ENCODE results near the gene SHISA6. TPM values are rescaled to one million over a fixed set of nuclear protein-coding genes. Genes with fewer than 3 reads are reported as not detected.

SHISA6 gene
- total RNA-seq, 4 donors from 2014 or later, result under 0.01 to 0.88 (median 0.26) TPM

- TF ChIP-seq POLR2A (IDR thresholded peaks at IDR 0.05), result no peak
- no peak for TF ChIP-seq CTCF (IDR thresholded peaks at IDR 0.05)
- DNase-seq, result no peak
- no peaks in the 10 kb centered on the region for H3K36me3 ChIP-seq
- intact Hi-C loops (cut with DNase I), result no loop called here
- no peaks in the 10 kb centered on the region for H3K4me1 ChIP-seq
- no peak overlapping the region for H3K4me3 ChIP-seq (replicated peaks in 1 of 3)
- 61 to 64% methylated on average over 15 of the region's 15 CpGs for WGBS, 2 donors
- H3K9me3 ChIP-seq, result no peaks in the 10 kb centered on the region
- H3K27me3 ChIP-seq, result no peaks in the 10 kb centered on the region
- no peak overlapping the region for H3K27ac ChIP-seq
These were observed 37.4 kb downstream of the SHISA6 start for GRCh38 chr17:11278186-11278991.

DNA sequence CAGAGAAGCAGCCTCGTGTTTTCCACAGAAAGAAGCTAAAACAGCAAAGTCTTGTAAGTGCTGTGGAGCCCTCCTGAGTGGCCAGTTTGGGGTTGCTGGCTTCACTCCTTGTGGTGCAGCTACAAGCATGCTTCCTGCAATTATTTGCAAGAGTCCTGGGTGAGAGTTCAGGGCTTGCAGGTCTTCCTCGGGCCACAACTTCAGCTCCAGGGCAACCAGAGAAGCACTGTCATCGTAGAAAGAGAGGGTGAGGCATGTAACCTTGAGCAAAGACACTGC is 37.9 kb downstream of the SHISA6 start:
- no peak for DNase-seq
- WGBS, 2 donors, result 49 to 61% methylated on average over 3 of the region's 3 CpGs
- TF ChIP-seq POLR2A (IDR thresholded peaks at IDR 0.05), result no peak
- no peak for TF ChIP-seq CTCF (IDR thresholded peaks at IDR 0.05)
- H3K4me1 ChIP-seq, result no peaks in the 10 kb centered on the region
- no peak overlapping the region for H3K27ac ChIP-seq
- H3K27me3 ChIP-seq, result no peaks in the 10 kb centered on the region
- H3K36me3 ChIP-seq, result no peaks in the 10 kb centered on the region
- intact Hi-C loops (cut with DNase I), result no loop called here
- no peaks in the 10 kb centered on the region for H3K9me3 ChIP-seq
- no peak overlapping the region for H3K4me3 ChIP-seq (replicated peaks in 1 of 3)

DNA sequence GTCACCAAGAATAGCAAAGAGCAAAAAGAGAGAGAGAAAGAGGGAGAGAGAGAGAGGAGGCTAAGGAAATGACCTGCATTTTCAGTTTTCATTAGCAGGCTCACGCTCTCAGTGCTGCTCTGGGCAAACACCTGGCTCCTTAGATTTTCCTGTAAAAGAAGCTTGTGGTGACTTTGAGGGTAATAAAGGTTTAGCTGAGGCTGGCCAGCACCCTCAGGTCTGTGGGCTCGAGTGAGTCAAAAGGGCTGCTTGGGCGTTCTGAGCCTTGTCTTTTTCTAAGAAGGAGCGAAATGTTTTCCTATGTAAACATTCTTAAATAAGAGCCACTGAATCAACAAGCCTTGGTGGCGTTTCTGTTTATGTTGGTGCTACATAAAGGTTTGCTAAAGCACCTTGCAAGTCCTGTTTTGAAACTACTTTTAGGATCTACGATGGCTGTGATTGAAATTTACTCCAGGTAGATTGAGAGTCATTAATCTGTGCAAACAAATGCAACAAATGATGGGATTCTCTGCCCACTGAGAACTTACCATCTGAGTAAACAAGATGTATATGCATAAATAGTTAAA is 38.8 kb downstream of the SHISA6 start:
- 47 to 50% methylated on average over 6 of the region's 6 CpGs for WGBS, 2 donors
- Histone ChIP-seq H3K9me3 (no peaks in the 10 kb centered on the region), H3K27ac (no peak overlapping the region), H3K36me3 (no peaks in the 10 kb centered on the region), H3K4me3 (replicated peaks in 1 of 3) (no peak overlapping the region), H3K27me3 (no peaks in the 10 kb centered on the region), H3K4me1 (no peaks in the 10 kb centered on the region)
- no peak for DNase-seq
- intact Hi-C loops (cut with DNase I), result no loop called here
- TF ChIP-seq POLR2A (IDR thresholded peaks at IDR 0.05), result no peak
- TF ChIP-seq CTCF (IDR thresholded peaks at IDR 0.05), result no peak

DNA sequence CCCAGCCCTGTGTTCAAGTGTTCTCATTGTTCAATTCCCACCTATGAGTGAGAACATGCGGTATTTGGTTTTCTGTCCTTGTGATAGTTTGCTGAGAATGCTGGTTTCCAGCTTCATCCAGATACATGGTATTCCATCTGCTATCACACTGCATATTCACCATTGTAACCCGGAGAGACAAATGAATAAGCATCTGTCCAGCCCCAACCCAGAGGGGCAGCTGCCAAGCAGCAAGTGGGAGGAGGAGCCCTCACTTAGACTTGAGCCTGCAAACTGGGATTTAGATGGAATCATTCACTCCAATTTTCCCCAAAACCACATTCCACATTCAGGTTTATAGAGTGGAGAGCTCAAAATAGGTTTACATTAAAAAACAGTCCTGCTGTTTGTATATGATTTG is 41.6 kb downstream of the SHISA6 start:
- Histone ChIP-seq H3K9me3 (no peaks in the 10 kb centered on the region), H3K36me3 (no peaks in the 10 kb centered on the region), H3K4me3 (replicated peaks in 1 of 3) (no peak overlapping the region), H3K27me3 (no peaks in the 10 kb centered on the region), H3K27ac (no peak overlapping the region), H3K4me1 (no peaks in the 10 kb centered on the region)
- WGBS, 2 donors, result 88 to 91% methylated on average over 2 of the region's 2 CpGs
- no peak for DNase-seq
- TF ChIP-seq CTCF (IDR thresholded peaks at IDR 0.05) (no peak), POLR2A (IDR thresholded peaks at IDR 0.05) (no peak)
- intact Hi-C loops (cut with DNase I), result no loop called here

DNA sequence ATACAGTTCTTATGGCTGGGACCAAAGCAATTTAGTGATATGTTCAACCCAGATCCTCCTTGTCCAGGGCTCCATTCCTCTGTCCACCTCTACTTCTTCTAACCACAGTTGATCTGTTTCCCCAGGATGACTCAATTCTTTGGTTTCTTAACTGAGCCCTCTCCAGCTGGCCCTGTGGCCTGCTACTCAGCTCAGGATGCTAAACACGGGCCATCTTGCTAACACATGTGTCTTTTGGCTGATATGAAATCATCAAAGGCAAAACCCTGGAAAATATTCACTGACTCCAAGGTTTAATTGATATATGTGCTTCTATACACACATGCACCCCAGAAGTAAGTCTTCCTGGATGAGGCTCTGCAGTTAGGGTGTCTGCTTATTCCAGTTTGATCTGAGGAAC is 43.8 kb downstream of the SHISA6 start:
- H3K27ac ChIP-seq, result no peak overlapping the region
- H3K4me3 ChIP-seq (replicated peaks in 1 of 3), result no peak overlapping the region
- no peaks in the 10 kb centered on the region for H3K4me1 ChIP-seq
- TF ChIP-seq POLR2A (IDR thresholded peaks at IDR 0.05) (no peak), CTCF (IDR thresholded peaks at IDR 0.05) (no peak)
- no peaks in the 10 kb centered on the region for H3K27me3 ChIP-seq
- 81 to 90% methylated on average over 1 of the region's 1 CpG for WGBS, 2 donors
- DNase-seq, result no peak
- intact Hi-C loops (cut with DNase I), result no loop called here
- H3K36me3 ChIP-seq, result no peaks in the 10 kb centered on the region
- H3K9me3 ChIP-seq, result no peaks in the 10 kb centered on the region

All from thyroid gland (tissue), 4 donors.